HG03280 (cell line): ENCODE measurements around the gene FSTL3.
"Not testable (repeated sequence)": the region's sequence is repeated elsewhere in the genome, so short reads cannot be mapped to it uniquely, and the experiment has no call there.

Source experiments
- ATAC-seq: cut with Tn5 transposase; IDR thresholded peaks from one replicate; pipeline ENCODE4 v1.9.1; 2021; ENCODE audit warnings: mild to moderate bottlenecking, moderate library complexity; ENCODE audit not compliant: unreplicated experiment

Gene FSTL3

DNA sequence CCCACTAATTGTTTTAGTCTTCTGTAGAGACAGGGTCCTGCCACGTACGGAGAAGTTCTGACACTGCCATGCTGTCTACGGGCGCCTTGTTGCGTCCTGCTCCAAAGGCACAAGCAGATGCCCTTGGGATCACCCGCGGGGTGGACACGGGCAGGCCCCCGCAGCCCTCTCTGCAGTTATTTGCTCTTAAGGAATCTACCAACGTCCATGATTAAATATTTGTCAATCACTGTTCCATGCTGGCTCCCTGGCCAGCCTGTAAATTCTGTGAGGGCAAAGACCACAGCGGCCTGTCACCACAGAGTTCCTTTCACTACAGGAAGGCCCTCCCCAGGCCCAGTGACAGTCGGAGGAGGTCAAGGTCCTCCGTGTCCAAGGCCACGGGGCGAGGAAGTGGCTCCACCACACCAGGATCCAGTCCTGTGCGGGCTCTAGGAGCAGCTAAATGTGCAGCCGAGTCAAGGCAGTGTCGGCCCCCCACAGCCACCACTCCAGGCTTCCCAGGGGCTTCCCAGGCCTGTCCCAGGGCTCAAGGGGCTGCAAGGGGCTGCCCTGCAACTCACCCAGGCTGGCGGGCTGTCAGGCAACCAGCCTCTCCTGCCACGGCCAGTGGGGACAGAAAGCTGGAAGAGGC, 15.3 kb upstream of the FSTL3 start:
- no peak for ATAC-seq

DNA sequence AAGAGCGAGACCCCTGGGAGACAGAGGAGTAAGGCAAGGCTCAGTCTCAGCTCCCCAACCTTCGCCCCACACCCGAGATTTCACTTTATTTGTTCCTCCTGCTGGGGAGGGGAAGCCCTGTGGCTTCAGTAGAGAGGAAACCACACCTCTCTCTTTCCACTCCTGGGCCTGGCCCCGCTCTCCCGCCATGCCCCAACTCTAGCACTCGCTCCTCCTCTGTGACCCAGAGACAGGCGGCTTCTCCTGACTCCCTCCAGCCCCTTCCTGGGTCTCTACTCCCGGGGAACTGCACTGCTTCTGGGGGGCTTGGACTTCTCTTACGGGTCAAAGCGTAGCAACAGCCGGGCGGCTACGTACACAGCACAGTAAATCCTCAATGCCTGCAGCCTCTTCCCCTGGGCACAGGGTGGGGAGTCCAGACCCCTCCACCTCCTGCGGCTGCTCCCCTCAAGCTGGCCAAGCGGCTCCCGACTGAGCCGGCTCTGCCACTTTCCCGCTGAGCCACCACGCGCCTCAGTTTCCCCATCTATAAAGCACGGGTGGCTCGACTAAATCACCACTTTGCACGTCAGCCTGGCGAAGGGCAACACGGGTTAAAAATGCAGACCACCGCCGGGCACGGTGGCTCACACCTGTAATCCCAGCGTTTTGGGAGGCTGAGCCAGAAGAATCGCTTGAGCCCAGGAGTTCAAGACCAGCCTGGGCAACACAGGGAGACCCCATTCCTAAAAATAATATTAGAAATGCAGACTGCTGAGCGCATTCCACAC, 14.6 kb upstream of the FSTL3 start:
- ATAC-seq = no peak

DNA sequence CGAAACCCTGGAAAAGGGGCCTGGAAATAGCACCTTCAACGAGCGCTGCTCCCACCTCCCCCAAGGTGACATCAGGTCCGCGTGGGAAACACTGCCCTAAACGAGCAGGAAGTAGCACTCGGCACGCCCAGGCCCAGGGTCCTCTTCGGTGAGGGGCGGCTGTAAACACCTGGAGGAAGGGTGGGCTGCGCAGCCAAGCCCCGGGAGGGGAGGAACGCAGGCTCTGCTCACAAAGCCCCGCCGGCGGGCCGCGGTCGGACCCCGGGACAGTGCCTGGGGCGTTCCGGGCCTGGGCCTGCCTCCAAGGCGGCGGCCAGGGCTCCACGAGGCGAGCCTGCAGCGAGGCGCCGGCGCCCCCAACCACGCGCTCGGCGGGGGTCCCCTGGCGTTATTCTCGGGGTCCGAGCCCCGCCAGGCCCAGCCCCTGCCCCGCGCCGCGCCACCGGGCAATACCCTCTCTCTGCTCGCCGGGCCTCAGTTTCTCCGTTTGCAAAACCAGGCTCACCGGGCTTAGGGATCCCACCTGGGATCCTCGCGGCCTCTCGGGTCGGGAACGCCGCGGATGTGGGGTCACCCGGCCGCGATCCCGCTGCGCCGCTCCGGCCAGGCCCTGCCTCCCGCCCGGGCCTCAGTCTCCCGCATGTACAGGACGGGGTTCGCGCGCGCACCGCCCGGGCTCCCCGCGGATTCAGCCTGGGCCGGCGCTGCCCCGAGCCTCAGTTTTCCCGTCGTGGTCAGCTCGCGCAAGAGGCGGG, 13.8 kb upstream of the FSTL3 start:
- ATAC-seq = peak; percentile 10

DNA sequence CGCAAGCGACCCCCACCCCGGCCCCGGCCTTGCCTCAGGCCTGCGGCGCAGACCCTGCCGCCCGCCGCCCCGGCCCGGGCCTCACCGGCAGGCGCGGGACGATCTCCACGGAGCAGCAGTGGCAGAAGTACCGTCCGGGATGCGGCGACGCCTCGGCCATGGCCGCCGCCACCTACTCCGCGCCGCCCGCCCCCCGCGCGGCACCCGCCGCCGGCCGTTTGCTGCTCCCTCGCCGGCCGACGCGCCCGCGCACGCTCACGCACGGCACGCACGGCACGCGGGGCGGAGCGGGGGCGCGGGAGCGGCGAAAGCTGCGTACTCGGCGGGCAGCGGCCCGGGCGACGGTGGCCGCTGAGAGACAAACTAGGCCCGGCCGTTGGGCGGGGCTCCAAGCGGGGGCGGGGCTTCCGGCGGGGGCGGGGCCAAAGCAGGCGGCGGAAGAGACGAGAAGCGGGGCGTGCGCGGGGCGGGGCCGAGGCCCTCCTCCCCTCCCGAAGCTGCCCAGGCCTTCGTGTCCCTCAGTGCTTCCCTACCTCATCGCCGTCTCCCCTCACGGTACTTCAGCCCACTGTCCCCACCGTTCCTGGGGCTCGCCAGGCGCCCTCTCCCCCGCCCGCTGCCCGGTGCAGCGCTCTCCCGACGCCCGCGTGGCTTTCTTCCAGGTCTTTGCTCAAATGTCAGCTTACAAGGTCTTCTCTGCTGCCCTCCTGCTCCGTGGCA, 13.1 kb upstream of the FSTL3 start, which contains the start of gene RNF126:
RNF126 (minus strand) TSS at position 253 of the 720 bp plus-strand sequence; CDS start at position 160, 93 bp downstream.
- peak; percentile 69 for ATAC-seq

DNA sequence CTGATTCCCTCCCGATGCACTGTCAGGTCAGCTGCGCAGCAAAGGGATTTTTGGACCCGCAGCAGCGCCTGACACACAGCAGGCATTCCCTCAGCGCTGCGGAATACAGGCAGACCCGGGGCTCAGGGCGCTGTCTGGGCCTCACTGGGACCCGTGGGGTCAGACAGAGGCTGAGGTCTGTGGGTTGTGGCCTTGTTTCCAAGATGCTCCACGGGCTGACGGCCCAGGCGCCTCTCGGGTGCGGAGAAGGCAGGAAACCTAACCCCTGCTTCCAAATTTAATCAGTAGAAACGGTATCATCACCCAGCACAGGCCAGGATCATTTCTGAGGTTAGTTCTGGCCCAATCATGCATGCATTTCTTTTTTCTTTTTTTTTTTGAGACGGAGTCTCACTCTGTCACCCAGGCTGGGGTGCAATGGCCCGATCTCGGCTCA, 12.5 kb upstream of the FSTL3 start:
- no peak for ATAC-seq

DNA sequence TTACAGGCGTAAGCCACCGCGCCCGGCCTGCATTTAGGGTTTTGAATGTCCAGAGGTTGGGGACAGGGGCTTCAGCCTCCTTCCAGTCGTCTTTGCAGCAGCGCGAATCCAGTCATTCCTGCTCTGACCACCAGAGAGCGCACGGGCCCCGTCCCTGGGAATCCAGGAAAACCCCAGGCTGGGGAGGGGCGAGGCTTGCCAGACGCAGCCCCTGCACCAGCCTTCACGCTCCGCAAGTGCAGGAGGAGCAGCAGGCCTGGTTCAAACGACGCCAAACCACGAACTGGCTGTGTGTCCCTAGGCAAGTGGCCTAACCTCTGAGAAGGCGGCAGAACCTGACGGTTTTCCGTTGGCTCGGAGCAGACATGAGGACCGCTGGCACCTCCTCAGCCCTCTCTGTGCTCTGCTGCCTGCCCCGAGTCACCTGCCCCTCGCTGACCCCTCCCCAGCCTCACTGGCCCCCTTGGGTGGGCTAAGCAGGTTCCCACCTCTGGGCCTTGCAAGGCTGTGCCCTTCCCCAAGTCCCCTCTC, 11.2 kb upstream of the FSTL3 start:
- no peak for ATAC-seq

DNA sequence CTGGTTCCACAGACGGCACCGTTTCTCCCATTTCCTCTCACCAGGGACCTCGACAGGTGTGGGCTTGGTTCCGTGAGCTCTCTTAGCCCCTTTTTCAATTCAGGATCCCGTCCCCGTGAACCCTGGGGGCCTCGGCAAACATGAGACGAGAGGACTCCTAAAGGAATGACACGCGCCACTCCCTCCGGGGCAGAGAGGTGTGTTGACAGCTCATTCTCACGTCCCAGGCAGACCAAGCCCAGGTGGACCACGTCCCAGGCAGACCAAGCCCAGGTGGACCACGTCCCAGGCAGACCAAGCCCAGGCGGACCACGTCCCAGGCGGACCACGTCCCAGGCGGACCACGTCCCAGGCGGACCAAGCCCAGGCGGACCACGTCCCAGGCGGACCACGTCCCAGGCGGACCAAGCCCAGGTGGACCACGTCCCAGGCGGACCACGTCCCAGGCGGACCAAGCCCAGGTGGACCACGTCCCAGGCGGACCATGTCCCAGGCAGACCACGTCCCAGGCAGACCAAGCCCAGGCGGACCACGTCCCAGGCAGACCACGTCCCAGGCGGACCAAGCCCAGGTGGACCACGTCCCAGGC, 9.1 kb upstream of the FSTL3 start:
- not testable (repeated sequence) for ATAC-seq

DNA sequence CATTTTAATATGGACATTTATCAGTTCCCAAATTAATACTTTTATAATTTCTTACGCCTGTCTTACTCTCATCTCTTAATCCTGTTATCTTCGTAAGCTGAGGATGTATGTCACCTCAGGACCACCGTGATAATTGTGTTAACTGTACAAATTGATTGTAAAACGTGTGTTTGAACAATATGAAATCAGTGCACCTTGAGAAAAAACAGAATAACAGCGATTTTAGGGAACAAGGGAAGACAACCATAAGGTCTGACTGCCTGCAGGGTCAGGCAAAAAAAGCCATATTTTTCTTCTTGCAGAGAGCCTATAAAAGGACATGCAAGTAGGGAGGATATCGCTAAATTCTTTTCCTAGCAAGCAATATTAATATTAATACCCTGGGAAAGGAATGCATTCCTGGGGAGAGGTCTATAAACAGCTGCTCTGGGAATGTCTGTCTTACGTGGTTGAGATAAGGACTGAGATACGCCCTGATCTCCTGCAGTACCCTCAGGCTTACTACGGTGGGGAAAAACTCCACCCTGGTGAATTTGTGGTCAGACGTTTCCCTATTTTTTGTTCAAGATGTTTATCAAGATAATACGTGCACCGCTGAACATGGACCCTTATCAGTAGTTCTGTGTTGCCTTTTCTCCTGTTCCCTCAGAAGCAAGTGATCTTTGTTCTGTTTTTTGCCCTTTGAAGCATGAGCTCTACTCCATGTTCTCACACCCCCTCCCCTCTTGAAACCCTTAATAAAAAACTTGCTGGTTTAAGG, 7.3 kb upstream of the FSTL3 start:
- ATAC-seq = not testable (repeated sequence)

DNA sequence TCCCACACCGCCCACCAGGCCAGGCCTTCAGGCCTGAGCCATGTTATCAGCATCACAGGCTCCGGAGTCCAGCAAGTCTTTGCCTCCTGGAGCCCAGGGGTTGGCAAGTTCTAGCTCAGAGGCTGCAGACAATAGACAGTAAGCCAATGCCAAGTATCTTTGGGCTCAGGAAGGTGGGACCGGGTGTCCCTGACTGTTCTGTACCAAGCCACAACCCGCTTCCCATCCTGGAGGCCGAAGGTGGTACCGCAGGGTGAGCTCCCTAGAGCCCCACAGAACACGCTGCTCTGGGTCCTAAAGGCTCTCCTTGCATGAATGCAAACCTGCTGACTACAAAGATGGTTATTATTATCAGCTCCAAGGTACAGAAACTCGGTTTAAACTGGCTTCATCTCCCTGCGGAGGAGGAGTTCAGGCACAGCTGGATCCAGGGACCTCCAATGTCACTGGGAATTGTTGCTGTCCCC, 5.5 kb upstream of the FSTL3 start:
- no peak for ATAC-seq

DNA sequence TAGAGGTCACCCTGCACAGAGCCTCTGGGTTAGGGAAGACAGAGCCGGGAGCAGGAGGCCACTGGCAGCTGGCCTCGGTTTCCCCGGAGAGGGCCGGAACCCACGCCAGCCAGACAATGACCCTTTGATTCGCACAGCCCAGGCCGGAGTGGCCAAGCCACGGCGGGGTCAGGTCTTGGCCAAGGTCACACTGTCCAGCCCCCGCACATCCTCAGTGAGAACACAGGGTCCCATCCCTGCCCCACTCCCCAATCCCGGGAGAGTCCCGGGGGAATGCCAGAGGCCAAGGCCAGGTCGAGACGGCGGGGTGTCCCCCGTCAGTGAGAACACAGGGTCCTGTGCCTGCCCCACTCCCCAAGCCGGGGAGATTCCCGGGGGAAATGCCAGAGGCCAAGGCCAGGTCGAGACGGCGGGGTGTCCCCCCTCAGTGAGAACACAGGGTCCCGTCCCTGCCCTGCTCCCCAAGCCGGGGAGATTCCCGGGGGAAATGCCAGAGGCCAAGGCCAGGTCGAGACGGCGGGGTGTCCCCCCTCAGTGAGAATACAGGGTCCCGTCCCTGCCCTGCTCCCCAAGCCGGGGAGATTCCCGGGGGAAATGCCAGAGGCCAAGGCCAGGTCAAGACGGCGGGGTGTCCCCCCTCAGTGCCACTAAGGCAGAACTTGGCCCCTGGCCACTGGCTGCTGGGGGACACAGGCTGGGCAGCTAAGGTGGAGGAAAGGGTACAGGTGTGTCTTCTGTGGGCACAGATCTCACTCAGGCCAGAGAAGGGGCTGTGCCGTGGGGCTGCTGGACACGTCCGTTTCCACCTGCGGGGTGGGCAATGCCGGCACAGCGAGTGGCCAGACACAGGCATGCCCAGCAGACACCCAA, 1.7 kb upstream of the FSTL3 start:
- ATAC-seq = no peak

DNA sequence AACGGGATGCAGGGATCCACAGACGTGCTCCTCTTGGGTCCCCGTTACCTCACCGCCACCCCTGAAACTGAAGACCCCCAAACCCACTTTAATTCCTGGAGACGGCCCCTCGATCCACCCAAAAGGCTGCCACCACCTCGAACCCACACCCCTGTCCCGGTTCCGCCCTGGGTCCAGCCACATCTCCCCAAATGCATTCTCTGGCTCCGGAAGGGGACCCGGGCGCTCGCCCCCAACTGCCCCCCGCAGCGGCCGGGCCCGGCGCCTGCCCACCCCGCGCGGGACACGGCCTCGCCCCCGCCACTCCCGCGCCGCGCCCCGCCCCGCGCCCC, 219 bp upstream of the FSTL3 start:
- no peak for ATAC-seq

DNA sequence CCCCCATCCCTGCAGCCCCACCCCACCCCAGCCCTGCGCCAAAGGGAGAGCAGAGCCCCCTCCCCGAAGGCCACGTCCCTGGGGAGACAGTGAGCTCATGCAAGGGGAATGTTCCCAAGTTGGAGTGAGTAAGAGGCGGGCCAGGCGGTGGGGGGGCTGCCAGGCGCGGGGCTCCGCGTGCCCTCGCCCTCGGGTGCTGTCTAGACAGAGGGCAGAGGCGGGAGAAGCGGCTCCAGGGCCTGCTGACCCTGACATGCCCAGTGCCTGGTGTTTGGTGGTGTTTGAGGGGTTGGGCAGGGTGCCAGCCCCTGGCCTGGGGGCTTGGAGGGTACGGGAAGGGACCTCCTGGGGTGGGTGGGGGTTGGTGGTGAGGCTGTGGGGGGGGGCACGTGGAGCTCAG, 1.0 kb downstream of the FSTL3 start:
- no peak for ATAC-seq

DNA sequence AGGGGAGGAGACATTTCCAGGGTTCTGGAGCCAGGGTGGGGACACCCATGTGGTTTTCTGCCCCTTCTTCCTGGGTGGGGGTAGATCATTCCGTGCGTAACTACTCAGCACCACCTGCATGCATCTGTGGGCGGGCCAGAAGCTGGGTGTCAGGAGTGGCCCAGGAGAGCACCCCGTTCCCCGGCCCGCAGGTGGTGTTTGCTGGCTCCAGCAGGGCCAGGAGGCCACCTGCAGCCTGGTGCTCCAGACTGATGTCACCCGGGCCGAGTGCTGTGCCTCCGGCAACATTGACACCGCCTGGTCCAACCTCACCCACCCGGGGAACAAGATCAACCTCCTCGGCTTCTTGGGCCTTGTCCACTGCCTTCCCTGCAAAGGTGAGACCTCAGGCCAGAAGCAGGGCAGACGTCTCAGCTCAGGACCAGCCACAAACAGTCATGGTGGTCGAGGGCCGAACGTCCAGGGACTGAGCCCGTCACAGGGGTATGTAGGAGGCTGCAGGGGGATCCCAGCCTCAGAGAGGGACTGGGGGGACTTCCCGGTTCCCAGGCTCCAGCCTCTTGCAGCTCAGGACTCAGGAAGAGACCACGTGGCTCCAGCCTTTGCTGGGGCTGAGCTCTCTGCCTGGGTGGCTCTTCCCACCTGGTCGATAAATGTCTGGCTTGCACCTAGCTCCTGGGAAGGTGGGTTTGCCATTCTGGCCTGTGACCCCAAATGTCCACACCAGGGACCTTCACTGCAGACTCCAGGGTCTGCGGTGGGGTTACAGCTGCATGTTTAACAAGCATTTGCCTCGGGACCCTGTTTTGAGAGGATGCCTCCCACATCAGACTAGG, 1.6 kb downstream of the FSTL3 start:
- ATAC-seq = no peak

DNA sequence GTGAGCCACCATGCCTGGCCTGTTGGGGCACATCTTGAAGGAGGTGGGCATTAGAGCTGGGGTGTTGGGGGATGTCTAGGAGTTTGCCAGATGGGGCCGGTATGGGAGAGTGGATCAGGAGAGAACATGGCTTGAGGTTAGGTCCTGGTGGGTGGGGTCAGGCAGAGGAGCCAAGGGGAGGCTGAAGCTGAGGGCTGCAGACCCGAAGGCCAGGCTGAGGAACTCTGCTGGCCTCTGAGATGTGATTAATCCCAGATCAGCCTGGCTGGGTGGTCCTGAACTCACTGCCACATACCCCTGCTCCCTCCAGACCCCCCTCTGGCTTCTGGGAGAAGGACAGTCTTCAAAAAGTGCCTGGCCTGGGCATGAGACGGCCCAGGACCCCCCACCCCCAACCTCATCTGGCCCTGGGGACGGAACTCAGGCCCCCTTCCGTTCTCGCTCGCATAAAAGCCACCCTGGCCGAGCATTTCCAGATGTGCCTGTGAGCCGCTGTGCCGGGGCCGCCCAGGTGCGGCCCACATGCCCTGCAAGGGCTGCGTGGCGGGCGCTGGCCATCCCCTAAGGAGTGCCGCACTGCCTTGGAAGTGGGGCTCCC, 2.7 kb downstream of the FSTL3 start:
- no peak for ATAC-seq

DNA sequence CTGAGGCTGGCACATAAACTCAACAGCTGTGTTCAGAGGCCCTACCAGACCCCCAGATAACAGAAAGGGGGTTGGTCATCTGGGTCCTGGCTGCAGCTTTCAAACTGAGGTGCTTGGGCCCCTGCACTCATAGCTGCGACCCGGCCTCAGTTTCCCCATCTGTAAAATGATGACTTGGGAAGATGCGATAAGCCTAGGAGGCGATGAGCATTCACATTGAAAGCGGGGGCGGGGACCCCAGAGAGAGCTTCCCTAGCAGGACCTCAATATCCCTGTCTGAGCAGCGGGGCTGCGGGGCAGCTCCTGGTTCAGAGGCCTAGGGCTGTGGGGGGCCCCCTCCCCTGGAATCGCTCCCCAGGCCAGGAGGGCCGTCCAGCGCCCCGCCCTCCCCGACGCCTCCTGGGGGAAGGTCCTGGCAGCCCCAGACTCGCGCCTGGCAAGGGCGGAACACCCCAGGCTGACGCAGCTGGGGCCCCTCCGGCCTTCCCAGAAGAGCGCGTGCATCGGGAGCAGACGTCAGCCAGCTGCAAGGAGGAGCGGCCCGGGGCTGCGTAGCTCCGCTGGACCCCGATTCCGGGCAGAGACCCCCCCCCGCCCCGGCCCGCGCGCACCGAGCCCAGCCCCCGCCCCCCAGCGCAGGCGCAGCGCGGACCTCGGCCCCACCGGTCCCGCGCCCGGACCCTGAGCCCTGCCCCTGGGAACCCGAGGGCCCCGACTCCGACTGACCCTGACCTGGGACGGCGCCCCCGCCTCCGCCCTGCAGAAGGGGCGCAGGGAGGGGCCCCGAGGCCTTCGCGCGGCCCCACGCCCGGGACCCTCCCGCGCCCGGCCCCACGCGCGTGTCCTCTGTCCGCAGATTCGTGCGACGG, 3.5 kb downstream of the FSTL3 start:
- ATAC-seq = peak; percentile 10

DNA sequence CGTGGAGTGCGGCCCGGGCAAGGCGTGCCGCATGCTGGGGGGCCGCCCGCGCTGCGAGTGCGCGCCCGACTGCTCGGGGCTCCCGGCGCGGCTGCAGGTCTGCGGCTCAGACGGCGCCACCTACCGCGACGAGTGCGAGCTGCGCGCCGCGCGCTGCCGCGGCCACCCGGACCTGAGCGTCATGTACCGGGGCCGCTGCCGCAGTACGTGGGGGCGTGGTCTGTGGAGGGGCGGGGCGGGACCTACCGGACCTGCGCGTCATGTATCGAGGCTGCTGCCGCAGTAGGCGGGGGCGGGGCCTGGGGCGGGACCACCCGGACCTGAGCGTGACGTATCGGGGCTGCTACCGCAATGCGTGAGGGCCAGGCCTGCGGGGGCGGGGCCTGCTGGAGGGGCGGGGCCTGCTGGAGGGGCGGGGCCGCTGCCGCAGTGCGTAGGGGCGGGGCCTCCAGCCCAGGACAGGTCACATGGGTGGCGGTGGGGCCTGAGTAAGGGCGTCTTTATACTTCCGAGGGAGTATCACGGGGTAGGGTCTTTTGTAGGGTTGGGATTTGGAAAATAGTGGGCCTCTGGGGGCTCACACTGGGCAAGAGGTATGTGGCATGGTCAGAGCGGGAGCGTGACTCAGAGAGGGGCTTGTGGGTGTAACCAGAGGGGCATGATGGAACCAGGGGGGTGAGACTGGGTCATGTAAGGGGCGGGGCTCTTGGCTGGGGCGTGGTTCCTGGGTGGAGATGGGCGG, 4.3 kb downstream of the FSTL3 start:
- peak; percentile 72 for ATAC-seq
